WTC11 (cell line): ENCODE results near the gene SAMD10. TPM values are rescaled to one million over a fixed set of nuclear protein-coding genes. Genes with fewer than 3 reads are reported as not detected.
A peak's percentile ranks its signal among the peaks of the same experiment; 100 is the strongest.

Experiments
- AR ChIP-seq: fragments of 250-450 bp; sonication (Bioruptor Pico); IDR thresholded peaks from 2 replicates; pipeline ENCODE4 v1.9.0; 2021; ENCODE audit warnings: mild to moderate bottlenecking
- ATF1 ChIP-seq: sonication (generic); formaldehyde crosslinking; IDR thresholded peaks from 2 replicates; pipeline ENCODE4 v1.8.1; 2023; ENCODE audit warnings: mild to moderate bottlenecking, moderate library complexity, missing genetic modification reagents
- CBFB ChIP-seq: sonication (generic); formaldehyde crosslinking; IDR thresholded peaks from 2 replicates; pipeline ENCODE4 v1.8.1; 2022; ENCODE audit warnings: mild to moderate bottlenecking, low read depth, missing genetic modification reagents
- EMX1 ChIP-seq: fragments of 250-450 bp; sonication (Bioruptor Pico); IDR thresholded peaks from 2 replicates; pipeline ENCODE4 v1.8.0; 2021; ENCODE audit warnings: mild to moderate bottlenecking
- ESRRA ChIP-seq: sonication (generic); formaldehyde crosslinking; IDR thresholded peaks from 2 replicates; pipeline ENCODE4 v1.8.1; 2022; ENCODE audit warnings: mild to moderate bottlenecking, missing genetic modification reagents, borderline replicate concordance
- FOXJ3 ChIP-seq: sonication (generic); formaldehyde crosslinking; IDR thresholded peaks from 2 replicates; pipeline ENCODE4 v1.9.0; 2021; ENCODE audit warnings: missing genetic modification reagents, mild to moderate bottlenecking, borderline replicate concordance
- GABPB1 ChIP-seq: sonication (generic); formaldehyde crosslinking; IDR thresholded peaks from 2 replicates; pipeline ENCODE4 v1.8.1; 2023; ENCODE audit warnings: mild to moderate bottlenecking, missing genetic modification reagents
- JUN ChIP-seq: sonication (generic); formaldehyde crosslinking; IDR thresholded peaks from 2 replicates; pipeline ENCODE4 v1.8.0; 2023; ENCODE audit warnings: mild to moderate bottlenecking, missing genetic modification reagents
- MXD4 ChIP-seq: fragments of 250-450 bp; sonication (Bioruptor Pico); IDR thresholded peaks from 2 replicates; pipeline ENCODE4 v1.8.0; 2021; ENCODE audit warnings: mild to moderate bottlenecking, moderate library complexity, borderline replicate concordance
- OVOL2 ChIP-seq: fragments of 250-450 bp; sonication (Bioruptor Pico); IDR thresholded peaks from 2 replicates; pipeline ENCODE4 v1.9.0; 2021; ENCODE audit warnings: mild to moderate bottlenecking, borderline replicate concordance
- RELA ChIP-seq: sonication (generic); formaldehyde crosslinking; IDR thresholded peaks from 2 replicates; pipeline ENCODE4 v1.8.1; 2022; ENCODE audit warnings: missing genetic modification reagents, mild to moderate bottlenecking, borderline replicate concordance
- TEAD1 ChIP-seq: sonication (generic); formaldehyde crosslinking; IDR thresholded peaks from 2 replicates; pipeline ENCODE4 v1.8.0; 2022; ENCODE audit warnings: mild to moderate bottlenecking, missing genetic modification reagents
- TEAD4 ChIP-seq: sonication (generic); formaldehyde crosslinking; IDR thresholded peaks from 2 replicates; pipeline ENCODE4 v1.8.0; 2022; ENCODE audit warnings: mild to moderate bottlenecking, missing genetic modification reagents
- ZMAT4 ChIP-seq: fragments of 250-450 bp; sonication (Bioruptor Pico); IDR thresholded peaks from 2 replicates; pipeline ENCODE4 v1.9.0; 2021; ENCODE audit warnings: mild to moderate bottlenecking
- ZNF138 ChIP-seq: sonication (generic); formaldehyde crosslinking; conservative IDR thresholded peaks from 2 replicates; pipeline ENCODE4 v1.8.1; 2022; ENCODE audit warnings: mild to moderate bottlenecking, moderate library complexity, missing genetic modification reagents
- ZNF512 ChIP-seq: sonication (generic); formaldehyde crosslinking; IDR thresholded peaks from 2 replicates; pipeline ENCODE4 v1.8.1; 2022; ENCODE audit warnings: missing genetic modification reagents, borderline replicate concordance
- ZNF532 ChIP-seq: fragments of 250-450 bp; sonication (Bioruptor Pico); IDR thresholded peaks from 2 replicates; pipeline ENCODE4 v1.9.0; 2021; ENCODE audit warnings: mild to moderate bottlenecking, borderline replicate concordance
- total RNA-seq: library from RNA; stranded (reverse); gene quantifications from 3 replicates; pipeline ENCODE4 v1.2.3, GENCODE V29; 2021
- TF ChIP-seq, protein P1 (sequence below): sonication (generic); formaldehyde crosslinking; IDR thresholded peaks from 2 replicates; pipeline ENCODE4 v1.8.0; 2022; ENCODE audit warnings: mild to moderate bottlenecking, missing genetic modification reagents
- TF ChIP-seq, protein P2 (sequence below): sonication (generic); formaldehyde crosslinking; conservative IDR thresholded peaks from 2 replicates; pipeline ENCODE4 v1.8.1; 2023; ENCODE audit warnings: mild to moderate bottlenecking, low read depth, missing genetic modification reagents, moderate library complexity
- TF ChIP-seq, protein P3 (sequence below): sonication (generic); formaldehyde crosslinking; IDR thresholded peaks from 2 replicates; pipeline ENCODE4 v1.8.0; 2022; ENCODE audit warnings: mild to moderate bottlenecking, missing genetic modification reagents
- TF ChIP-seq, protein P4 (sequence below): fragments of 200-600 bp; IDR thresholded peaks from 2 replicates; pipeline ENCODE4 v1.8.0; 2022; ENCODE audit warnings: antibody characterized with exemption
- TF ChIP-seq, protein P5 (sequence below): sonication (generic); formaldehyde crosslinking; conservative IDR thresholded peaks from 2 replicates; pipeline ENCODE4 v1.8.1; 2022; ENCODE audit warnings: mild to moderate bottlenecking, missing genetic modification reagents

The SAMD10 gene
- total RNA-seq, 1 experiment from 2014 or later: 6.2 TPM

DNA sequence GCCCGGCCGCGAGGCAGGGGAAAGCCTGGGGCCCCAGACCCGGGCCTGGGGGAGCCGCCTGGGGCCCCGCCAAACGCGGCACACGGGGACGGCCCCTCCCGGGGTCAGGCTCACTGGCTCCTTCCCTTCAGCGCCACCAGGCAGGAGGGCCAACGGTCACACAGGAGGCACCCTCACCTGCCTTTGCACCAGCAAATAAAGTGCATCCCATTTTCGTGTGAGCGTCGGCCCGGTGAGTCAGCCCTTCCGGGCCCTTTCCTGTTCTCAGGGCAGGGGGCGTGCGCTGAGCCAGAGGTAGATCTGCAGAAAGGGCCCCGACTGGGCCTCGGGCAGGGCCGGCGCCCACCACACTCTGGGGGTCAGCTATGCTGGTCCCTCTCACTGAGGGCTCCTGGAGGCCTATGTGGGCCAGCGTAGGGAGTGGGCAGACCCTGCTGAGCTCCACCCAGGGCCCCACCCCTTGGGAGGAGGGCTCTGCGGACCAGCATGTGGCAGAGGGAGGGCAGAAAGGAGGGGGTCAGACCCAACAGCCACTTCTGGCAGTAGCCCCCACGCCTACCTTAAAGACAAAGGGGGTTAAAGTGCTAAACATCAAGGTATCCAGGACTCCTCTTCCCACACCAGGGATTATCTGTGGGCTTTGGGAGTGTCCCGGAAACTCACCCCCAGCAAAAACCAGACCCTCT, 22.3 kb downstream of the SAMD10 start (continued):
- TF ChIP-seq ZNF532 (CRISPR knock-in tag) (no peak), ZNF512 (CRISPR knock-in tag) (no peak), ZMAT4 (CRISPR knock-in tag) (no peak), RELA (CRISPR knock-in tag) (0 out of 2 replicates have a peak, but pooled peaks have one; percentile 36), TEAD1 (CRISPR knock-in tag) (0 out of 2 replicates have a peak, but pooled peaks have one; percentile 7), FOXJ3 (CRISPR knock-in tag) (no peak), ZNF138 (CRISPR knock-in tag) (no peak), GABPB1 (CRISPR knock-in tag) (peak; percentile 64), JUN (no peak), EMX1 (CRISPR knock-in tag) (no peak), AR (CRISPR knock-in tag) (no peak), TEAD4 (CRISPR knock-in tag) (no peak), ESRRA (CRISPR knock-in tag) (no peak), MXD4 (no peak), ATF1 (CRISPR knock-in tag) (no peak), CBFB (CRISPR knock-in tag) (no peak), OVOL2 (CRISPR knock-in tag) (no peak)
- TF ChIP-seq, protein P1, sequence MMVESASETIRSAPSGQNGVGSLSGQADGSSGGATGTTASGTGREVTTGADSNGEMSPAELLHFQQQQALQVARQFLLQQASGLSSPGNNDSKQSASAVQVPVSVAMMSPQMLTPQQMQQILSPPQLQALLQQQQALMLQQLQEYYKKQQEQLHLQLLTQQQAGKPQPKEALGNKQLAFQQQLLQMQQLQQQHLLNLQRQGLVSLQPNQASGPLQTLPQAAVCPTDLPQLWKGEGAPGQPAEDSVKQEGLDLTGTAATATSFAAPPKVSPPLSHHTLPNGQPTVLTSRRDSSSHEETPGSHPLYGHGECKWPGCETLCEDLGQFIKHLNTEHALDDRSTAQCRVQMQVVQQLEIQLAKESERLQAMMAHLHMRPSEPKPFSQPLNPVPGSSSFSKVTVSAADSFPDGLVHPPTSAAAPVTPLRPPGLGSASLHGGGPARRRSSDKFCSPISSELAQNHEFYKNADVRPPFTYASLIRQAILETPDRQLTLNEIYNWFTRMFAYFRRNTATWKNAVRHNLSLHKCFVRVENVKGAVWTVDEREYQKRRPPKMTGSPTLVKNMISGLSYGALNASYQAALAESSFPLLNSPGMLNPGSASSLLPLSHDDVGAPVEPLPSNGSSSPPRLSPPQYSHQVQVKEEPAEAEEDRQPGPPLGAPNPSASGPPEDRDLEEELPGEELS: peak; percentile 11; the same call in 1 of the 2 replicates
- TF ChIP-seq, protein P2, sequence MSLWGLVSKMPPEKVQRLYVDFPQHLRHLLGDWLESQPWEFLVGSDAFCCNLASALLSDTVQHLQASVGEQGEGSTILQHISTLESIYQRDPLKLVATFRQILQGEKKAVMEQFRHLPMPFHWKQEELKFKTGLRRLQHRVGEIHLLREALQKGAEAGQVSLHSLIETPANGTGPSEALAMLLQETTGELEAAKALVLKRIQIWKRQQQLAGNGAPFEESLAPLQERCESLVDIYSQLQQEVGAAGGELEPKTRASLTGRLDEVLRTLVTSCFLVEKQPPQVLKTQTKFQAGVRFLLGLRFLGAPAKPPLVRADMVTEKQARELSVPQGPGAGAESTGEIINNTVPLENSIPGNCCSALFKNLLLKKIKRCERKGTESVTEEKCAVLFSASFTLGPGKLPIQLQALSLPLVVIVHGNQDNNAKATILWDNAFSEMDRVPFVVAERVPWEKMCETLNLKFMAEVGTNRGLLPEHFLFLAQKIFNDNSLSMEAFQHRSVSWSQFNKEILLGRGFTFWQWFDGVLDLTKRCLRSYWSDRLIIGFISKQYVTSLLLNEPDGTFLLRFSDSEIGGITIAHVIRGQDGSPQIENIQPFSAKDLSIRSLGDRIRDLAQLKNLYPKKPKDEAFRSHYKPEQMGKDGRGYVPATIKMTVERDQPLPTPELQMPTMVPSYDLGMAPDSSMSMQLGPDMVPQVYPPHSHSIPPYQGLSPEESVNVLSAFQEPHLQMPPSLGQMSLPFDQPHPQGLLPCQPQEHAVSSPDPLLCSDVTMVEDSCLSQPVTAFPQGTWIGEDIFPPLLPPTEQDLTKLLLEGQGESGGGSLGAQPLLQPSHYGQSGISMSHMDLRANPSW (CRISPR knock-in tag): no peak
- TF ChIP-seq, protein P3, sequence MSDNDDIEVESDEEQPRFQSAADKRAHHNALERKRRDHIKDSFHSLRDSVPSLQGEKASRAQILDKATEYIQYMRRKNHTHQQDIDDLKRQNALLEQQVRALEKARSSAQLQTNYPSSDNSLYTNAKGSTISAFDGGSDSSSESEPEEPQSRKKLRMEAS (CRISPR knock-in tag): no peak; the same call in 1 of the 2 replicates
- TF ChIP-seq, protein P4, sequence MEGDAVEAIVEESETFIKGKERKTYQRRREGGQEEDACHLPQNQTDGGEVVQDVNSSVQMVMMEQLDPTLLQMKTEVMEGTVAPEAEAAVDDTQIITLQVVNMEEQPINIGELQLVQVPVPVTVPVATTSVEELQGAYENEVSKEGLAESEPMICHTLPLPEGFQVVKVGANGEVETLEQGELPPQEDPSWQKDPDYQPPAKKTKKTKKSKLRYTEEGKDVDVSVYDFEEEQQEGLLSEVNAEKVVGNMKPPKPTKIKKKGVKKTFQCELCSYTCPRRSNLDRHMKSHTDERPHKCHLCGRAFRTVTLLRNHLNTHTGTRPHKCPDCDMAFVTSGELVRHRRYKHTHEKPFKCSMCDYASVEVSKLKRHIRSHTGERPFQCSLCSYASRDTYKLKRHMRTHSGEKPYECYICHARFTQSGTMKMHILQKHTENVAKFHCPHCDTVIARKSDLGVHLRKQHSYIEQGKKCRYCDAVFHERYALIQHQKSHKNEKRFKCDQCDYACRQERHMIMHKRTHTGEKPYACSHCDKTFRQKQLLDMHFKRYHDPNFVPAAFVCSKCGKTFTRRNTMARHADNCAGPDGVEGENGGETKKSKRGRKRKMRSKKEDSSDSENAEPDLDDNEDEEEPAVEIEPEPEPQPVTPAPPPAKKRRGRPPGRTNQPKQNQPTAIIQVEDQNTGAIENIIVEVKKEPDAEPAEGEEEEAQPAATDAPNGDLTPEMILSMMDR: no peak
- TF ChIP-seq, protein P5, sequence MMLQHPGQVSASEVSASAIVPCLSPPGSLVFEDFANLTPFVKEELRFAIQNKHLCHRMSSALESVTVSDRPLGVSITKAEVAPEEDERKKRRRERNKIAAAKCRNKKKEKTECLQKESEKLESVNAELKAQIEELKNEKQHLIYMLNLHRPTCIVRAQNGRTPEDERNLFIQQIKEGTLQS (CRISPR knock-in tag): no peak
